Stimulated activated CD8-positive, alpha-beta memory T cell treated with anti-CD3 and anti-CD28 coated beads, Interleukin-7, amount 100 ng/mL, for 1 hour (primary cell): ENCODE measurements around the gene AFAP1L1.

Experiments
- DNase-seq, 2 donors: peaks; one replicate each; pipeline ENCODE4 v3.0.0-alpha.2; 2020; ENCODE audit warnings: low read depth in 2 of 2

Gene AFAP1L1

DNA sequence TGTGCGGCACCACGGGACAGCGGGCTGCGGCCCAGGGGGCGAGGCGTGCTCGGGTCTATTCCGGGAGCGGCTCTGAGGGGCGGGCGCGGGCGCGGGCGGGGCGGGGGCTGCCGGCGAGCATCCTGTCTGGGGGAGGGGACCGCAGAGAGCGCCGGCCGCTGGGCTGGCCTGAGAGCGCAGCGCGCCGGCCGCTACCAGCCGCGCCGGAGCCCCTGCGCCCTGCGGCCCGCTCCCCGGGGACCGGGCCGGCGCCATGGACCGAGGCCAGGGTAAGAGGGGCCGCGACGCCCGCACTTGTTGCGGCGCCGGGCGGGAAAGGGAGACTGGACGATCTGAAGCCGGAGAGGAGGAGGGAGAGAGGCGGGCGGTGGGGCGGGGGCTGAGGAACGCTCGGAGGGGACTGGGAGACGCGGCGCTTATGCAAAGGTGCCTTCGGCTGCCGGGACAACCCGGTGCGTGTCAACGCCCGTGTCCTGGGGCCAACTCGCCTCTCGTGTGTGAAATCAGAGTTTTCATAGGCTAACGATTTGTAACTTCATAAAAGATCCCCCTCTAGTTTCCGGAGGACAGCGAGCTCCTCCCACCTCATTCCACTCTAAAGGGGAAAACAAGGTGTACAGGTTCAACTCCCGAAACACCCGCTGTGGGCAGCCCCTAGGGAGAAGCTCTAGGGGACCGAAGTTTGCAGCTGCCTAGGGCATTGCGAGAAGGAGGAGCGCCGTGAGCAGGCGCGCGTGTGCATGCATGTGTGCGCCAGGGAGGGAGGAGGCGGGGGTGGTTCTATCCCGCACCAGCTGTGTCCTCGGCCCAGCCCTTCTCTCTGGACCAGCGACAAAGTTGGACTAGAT, at the start of gene AFAP1L1:
Gene AFAP1L1, plus strand, starts transcription at position 144 of the 848 bp plus-strand sequence. Its CDS starts 110 bp downstream, at position 254.
- DNase-seq, result no peak

DNA sequence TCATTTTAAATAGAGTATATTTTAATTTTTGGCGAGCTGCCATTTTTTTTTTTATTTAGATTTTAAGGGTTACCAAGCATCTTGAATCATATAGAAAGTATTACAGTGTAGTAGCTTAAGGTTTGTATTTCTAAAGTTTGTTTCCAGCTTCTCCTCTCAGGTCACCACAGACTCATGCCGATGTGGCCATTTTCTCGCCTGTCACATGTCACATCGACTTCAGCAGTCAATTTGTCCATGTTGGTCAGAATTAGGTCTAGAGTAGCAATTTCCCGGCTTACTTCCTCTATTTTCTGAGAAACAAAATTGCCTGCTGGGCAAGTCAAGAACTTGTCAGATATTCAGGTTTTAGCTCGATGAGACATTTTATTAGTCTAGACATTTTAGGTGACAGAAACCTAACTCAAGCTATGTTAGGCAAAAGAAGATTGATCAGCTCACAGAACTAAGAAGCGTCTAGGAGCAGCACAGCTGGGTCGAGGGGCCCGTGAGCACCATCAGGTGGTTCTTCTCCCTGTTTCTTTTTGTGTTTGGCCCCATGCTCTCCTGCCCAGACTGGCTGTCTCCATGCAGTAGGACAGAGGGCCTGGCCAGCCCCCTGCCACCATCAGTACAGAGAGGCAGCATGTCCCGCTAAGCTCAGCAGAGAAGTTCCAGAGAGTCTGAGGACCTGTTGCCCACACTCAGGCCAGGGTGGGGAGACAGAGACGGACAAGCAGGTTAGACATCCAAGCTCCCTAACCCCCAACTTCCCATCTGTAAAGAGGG, 48.4 kb upstream of the AFAP1L1 start:
- no peak for DNase-seq

- no peak for DNase-seq
Measured at GRCh38 chr5:149224282-149224681, 47.4 kb upstream of the AFAP1L1 start.

- no peak for DNase-seq
Measured at GRCh38 chr5:149227168-149227826, 44.4 kb upstream of the AFAP1L1 start.

DNA sequence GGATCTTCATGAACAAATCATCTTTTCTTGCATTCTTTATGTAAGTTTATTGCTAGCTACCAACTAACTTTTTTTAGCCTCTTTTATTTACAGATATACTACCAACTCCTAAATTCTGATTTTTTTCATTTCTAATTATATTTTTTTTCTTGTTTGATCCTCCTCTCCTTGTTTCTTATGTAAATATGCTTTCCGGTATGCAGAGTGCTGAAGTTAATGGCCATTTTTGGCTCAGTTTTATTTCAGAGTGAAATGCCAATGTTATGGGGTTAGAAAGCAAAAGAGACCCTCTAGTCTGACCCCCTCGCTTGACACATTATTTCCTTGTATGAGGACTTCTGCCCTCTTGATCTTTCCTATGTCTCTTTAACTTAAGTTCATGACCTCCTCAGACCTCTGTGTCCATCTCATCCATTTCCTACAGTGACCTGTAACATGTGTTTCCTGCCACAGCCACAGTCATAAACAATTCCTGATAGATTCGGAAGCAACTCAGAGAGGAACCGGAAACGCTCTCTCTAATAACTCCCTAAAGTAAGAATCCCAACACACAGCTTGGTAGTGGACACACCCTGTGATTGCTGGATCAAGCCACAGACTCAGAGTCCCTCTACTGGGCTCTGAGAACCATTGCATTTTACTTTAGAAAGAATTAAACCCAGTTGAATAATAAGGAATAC, 42.9 kb upstream of the AFAP1L1 start:
- DNase-seq, result no peak

GRCh38 chr5:149229298-149229937, 42.2 kb upstream of the AFAP1L1 start:
- DNase-seq, result no peak

DNA sequence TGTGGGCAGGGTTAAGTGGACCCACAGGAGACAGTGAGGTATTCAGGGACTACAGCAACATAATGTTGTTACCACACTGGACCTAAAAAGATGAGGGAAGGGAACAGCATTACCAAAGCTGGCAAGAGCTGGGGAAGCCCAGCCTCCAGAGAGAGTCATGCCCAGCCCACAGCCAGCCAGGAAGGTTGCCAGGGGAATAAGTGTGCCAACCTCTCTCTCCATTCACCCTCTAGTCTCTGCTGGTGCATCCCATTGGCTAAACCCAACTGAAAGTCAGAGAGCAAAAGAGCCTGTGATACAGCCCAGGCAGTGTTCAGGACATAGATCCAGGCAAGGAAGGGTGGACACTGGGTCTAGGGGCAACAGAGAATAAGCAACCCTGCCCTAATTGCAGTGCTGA, 35.8 kb upstream of the AFAP1L1 start:
- no peak for DNase-seq

- DNase-seq, result no peak
Measured at GRCh38 chr5:149237662-149238061, 34.0 kb upstream of the AFAP1L1 start.

GRCh38 chr5:149238540-149238939, 33.1 kb upstream of the AFAP1L1 start:
- DNase-seq, result no peak

DNA sequence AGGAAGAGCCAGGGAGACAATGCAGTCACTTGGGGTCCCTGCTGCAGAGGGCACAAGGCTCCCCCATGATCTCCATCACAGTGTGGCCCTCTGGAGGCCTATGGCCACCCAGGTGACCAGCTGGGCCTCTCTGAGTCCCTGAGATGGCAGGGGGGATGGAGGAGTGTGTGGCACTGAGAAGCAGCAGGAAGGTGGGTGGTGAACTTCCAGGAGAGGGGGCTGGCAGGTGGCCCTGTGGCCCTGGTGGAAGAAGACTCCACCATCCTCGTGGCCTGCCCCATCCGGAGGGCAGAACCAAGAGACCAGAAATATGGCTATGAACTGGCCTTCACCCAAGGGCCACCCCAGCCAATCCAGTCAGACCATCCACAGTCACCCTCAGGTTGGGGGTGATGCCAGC, 31.7 kb upstream of the AFAP1L1 start:
- DNase-seq, result no peak

GRCh38 chr5:149240354-149240998, 31.2 kb upstream of the AFAP1L1 start:
- DNase-seq, result peak; percentile 47 to 53

DNA sequence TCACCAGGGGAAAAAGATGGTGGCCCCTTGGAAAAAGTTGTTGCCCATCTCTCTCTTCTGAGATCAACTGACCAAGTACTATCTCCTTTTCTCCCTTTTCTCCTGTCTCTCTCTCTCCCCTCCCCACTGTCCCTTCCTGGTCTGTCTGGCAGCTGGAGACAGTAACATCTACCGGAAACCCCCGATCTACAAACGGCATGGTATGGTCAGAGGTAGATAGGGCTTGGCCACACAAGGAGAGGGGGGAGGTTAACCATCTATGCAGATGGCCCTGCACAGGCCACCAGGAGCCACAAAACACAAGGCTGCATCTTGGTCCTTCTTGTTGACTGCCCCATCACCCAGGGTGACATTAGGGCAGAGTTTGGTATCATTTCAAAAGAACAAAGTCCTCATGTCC, 29.3 kb upstream of the AFAP1L1 start:
- DNase-seq, result no peak

DNA sequence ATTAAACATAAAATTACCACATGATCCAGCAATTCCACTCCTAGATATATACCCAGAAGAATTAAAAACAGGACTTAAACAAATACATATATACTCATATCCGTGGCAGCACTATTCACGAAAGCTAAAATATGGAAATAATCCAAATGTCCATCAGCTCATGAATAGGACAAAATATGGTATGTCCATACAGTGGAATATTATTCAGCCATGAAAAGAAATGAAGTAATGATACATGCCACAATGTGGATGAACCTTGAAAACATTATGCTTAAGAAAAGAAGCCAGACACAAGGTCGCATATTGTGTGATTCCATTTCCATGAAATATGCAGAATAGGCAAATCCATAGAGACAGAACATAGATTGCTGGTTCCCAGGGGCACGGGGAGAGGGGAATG, 24.8 kb upstream of the AFAP1L1 start:
- no peak for DNase-seq

- DNase-seq, result no peak
Measured at GRCh38 chr5:149247726-149248125, 23.9 kb upstream of the AFAP1L1 start.

DNA sequence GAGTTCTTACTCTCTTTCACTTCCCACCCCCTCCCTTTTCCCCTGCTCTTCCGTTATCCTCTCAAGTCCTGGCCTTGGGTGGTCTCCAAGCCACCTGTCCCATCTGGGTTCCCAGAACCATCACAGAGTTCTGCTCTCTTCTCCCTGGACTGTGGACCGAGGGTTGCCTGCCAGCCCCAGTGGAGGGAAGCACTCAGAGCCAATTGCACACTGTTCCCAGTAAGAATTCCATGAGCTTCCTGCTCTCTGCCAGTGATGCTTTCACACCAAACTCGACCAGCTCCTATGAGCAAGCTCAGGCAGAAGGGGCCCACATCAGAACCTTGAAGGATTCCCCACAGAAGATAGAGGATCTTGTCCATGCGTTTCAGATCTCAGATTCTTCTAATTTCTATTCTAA, 20.1 kb upstream of the AFAP1L1 start:
- DNase-seq, result no peak

DNA sequence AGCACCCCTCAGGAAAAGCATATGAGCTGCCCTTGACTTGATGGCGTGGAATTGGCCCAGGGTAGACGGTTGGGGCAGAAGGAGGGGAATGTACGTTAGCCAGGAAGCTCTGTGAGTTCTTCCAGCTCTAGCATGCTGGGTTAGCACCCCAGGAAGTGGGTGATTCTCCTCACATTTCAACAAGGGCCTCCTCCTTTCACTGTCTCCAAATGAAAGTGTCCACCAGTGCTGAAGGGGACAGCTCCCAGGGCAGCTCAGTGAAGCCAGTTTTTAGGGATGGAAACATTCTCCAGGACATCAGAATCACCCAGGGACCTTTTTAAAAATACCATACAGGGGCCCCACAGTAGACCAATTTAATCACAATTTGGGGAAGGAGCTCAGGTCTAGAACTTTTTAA, 17.2 kb upstream of the AFAP1L1 start:
- DNase-seq, result no peak

- no peak for DNase-seq
Measured at GRCh38 chr5:149256451-149256850, 15.2 kb upstream of the AFAP1L1 start.

GRCh38 chr5:149257131-149257530, 14.5 kb upstream of the AFAP1L1 start:
- no peak for DNase-seq

- DNase-seq, result no peak
Measured at GRCh38 chr5:149257889-149258705, 13.6 kb upstream of the AFAP1L1 start.

GRCh38 chr5:149260761-149261160, 10.9 kb upstream of the AFAP1L1 start:
- no peak for DNase-seq
